Kidney epithelial cell (primary cell): ENCODE data around the gene NTHL1. TPM values are rescaled to one million over a fixed set of nuclear protein-coding genes. Genes with fewer than 3 reads are reported as not detected.

ENCODE experiments used
- DNase-seq: peaks from one replicate; pipeline ENCODE4 v3.0.0-alpha.2; 2010; ENCODE audit warnings: low read depth
- H3K27me3 ChIP-seq: 2 replicates; pipeline ENCODE4 v1.6.0; 2011; ENCODE audit warnings: low read length; ENCODE audit not compliant: control insufficient read depth, insufficient read depth
- H3K36me3 ChIP-seq: 2 replicates; pipeline ENCODE4 v1.5.1; 2011; ENCODE audit warnings: low read length; ENCODE audit not compliant: control insufficient read depth, insufficient read depth
- H3K4me3 ChIP-seq: 2 replicates; pipeline ENCODE4 v1.5.1; 2011; ENCODE audit warnings: low read depth, mild to moderate bottlenecking, control low read depth, low read length
- CTCF ChIP-seq: IDR thresholded peaks from 2 replicates; pipeline ENCODE4 v1.5.1; 2011; ENCODE audit warnings: mild to moderate bottlenecking, moderate library complexity, low read length, control low read depth, inconsistent platforms; ENCODE audit not compliant: insufficient read depth, poor library complexity, severe bottlenecking
- total RNA-seq: library from RNA; depleted of rRNA; stranded (reverse); fragments of >200 nt; gene quantifications from 2 replicates; pipeline ENCODE4 v1.2.3, GENCODE V29; 2015

Gene NTHL1
- total RNA-seq, 1 donor from 2014 or later: 44.1 TPM

- no peak for DNase-seq
- Histone ChIP-seq H3K4me3 (no peak overlapping the region), H3K36me3 (peaks cover 1% of the 10 kb centered on the region), H3K27me3 (no peaks in the 10 kb centered on the region)
- no peak for TF ChIP-seq CTCF
Observed at GRCh38 chr16:2089706-2090480, 42.3 kb upstream of the NTHL1 start.

GRCh38 chr16:2088759-2089358 is 41.2 kb upstream of the NTHL1 start:
- H3K4me3 ChIP-seq: no peak overlapping the region
- no peak for DNase-seq
- no peaks in the 10 kb centered on the region for H3K27me3 ChIP-seq
- TF ChIP-seq CTCF: no peak
- peaks cover 1% of the 10 kb centered on the region for H3K36me3 ChIP-seq

GRCh38 chr16:2087748-2088631 is 40.4 kb upstream of the NTHL1 start:
- Histone ChIP-seq H3K27me3 (no peaks in the 10 kb centered on the region), H3K4me3 (no peak overlapping the region), H3K36me3 (peaks cover 2% of the 10 kb centered on the region)
- DNase-seq: no peak
- no peak for TF ChIP-seq CTCF

- H3K36me3 ChIP-seq: peaks cover 5% of the 10 kb centered on the region
- TF ChIP-seq CTCF: no peak
Observed at GRCh38 chr16:2086812-2087747, 39.4 kb upstream of the NTHL1 start.

GRCh38 chr16:2086106-2086742 is 38.6 kb upstream of the NTHL1 start:
- TF ChIP-seq CTCF: no peak
- Histone ChIP-seq H3K4me3 (no peak overlapping the region), H3K27me3 (no peaks in the 10 kb centered on the region), H3K36me3 (peaks cover 5% of the 10 kb centered on the region)
- no peak for DNase-seq

More at GRCh38 chr16:2086812-2087747, 39.4 kb upstream of the NTHL1 start:
- no peak for DNase-seq
- Histone ChIP-seq H3K27me3 (no peaks in the 10 kb centered on the region), H3K4me3 (no peak overlapping the region)
